Transverse colon (tissue), 4 donors: ENCODE measurements around the gene DDX17. TPM values are rescaled to one million over a fixed set of nuclear protein-coding genes. Genes with fewer than 3 reads are reported as not detected.

Experiments used
- DNase-seq: peaks from one replicate; pipeline ENCODE4 v3.0.0-alpha.2; 2019
- H3K27ac ChIP-seq, 4 donors: fragments of 200-600 bp; sonication (generic); 2 replicates each; pipeline ENCODE4 v1.5.1; 2016 to 2018; ENCODE audit warnings: inconsistent platforms in 4 of 4
- H3K27me3 ChIP-seq: fragments of 200-600 bp; sonication (generic); 2 replicates; pipeline ENCODE4 v1.5.1; 2017; ENCODE audit warnings: inconsistent platforms
- H3K36me3 ChIP-seq, 4 donors: fragments of 200-600 bp; sonication (generic); 2 replicates each; pipeline ENCODE4 v1.5.1; 2017 to 2019; ENCODE audit warnings: inconsistent platforms in 4 of 4
- H3K4me1 ChIP-seq, 4 donors: fragments of 200-600 bp; sonication (generic); 2 replicates each; pipeline ENCODE4 v1.5.1; 2017 to 2020; ENCODE audit warnings: inconsistent platforms in 4 of 4
- H3K4me3 ChIP-seq, 4 donors: fragments of 200-600 bp; sonication (generic); 1 replicate in 1 of 4; 2 replicates in 3 of 4; pipeline versions ENCODE4 v1.5.1 to v1.6.1; 2017 to 2019; ENCODE audit warnings: inconsistent platforms in 4 of 4
- H3K9me3 ChIP-seq, 2 donors: fragments of 200-600 bp; sonication (generic); 2 replicates each; pipeline ENCODE4 v1.5.1; 2017 to 2019; ENCODE audit warnings: inconsistent platforms in 2 of 2
- EP300 ChIP-seq: sonication (generic); formaldehyde crosslinking; IDR thresholded peaks from one replicate; pipeline ENCODE4 v1.6.1; 2017; ENCODE audit warnings: antibody characterized with exemption, low read depth
- POLR2A ChIP-seq: fragments of 450-650 bp; IDR thresholded peaks from one replicate; pipeline ENCODE4 v1.6.1; 2016; ENCODE audit warnings: antibody characterized with exemption, mild to moderate bottlenecking, moderate library complexity
- POLR2AphosphoS5 ChIP-seq, 3 donors: sonication (generic); formaldehyde crosslinking; IDR thresholded peaks; one replicate each; pipeline ENCODE4 v1.6.1; 2016; ENCODE audit warnings: antibody characterized with exemption in 3 of 3
- WGBS, 2 donors: methylation state at CpG; one replicate each; pipeline ENCODE4 v1.1.5; 2018; ENCODE audit warnings: low coverage in 1 of 2; 5-methylcytosine and 5-hydroxymethylcytosine counted together
- in situ Hi-C, 4 donors: fragments of 200-750 bp; cut with MboI; loops; one replicate each; pipeline versions ENCODE4 v1.15.0 to v1.15.1; 2017; ENCODE audit warnings: low sequenced_read_pairs in 3 of 4, low pct_ligation_motif_present in 1 of 4, low pct_unique_long_range_greater_than_20kb in 1 of 4
- intact Hi-C: fragments of 100-400 bp; cut with DNase I; formaldehyde crosslinking; loops from one replicate; pipeline ENCODE4 v1.15.1; 2023; ENCODE audit warnings: low total_unique reads
- total RNA-seq, 4 donors: library from RNA; depleted of rRNA; stranded (reverse); fragments of >200 nt; gene quantifications; one replicate each; pipeline ENCODE4 v1.1.0, GENCODE V29; 2016
- TF ChIP-seq, protein P1 (sequence below), 5 experiments: fragments of 200-600 bp in 3 of 5; fragments of 450-650 bp in 2 of 5; sonication (generic) in 3 of 5; IDR thresholded peaks; 1 replicate in 2 of 5; 2 replicates in 3 of 5; pipeline ENCODE4 v1.5.1; 2016 to 2017; ENCODE audit warnings: antibody characterized with exemption in 5 of 5, inconsistent platforms in 3 of 5, mild to moderate bottlenecking in 2 of 5, moderate library complexity in 1 of 5

The DDX17 gene
- total RNA-seq, 4 donors from 2014 or later: 506 to 1,034 (median 728) TPM

- no peak for DNase-seq
- H3K4me3 ChIP-seq: no peak overlapping the region
- in situ Hi-C loops (no loop called here), intact Hi-C loops (no loop called here)
- 96 to 100% methylated on average over 1 to 3 of the region's 3 CpGs for WGBS, 2 donors
- peaks cover 0 to 48% (median 22%) of the 10 kb centered on the region in 4 donors for H3K36me3 ChIP-seq
- TF ChIP-seq, protein P1, sequence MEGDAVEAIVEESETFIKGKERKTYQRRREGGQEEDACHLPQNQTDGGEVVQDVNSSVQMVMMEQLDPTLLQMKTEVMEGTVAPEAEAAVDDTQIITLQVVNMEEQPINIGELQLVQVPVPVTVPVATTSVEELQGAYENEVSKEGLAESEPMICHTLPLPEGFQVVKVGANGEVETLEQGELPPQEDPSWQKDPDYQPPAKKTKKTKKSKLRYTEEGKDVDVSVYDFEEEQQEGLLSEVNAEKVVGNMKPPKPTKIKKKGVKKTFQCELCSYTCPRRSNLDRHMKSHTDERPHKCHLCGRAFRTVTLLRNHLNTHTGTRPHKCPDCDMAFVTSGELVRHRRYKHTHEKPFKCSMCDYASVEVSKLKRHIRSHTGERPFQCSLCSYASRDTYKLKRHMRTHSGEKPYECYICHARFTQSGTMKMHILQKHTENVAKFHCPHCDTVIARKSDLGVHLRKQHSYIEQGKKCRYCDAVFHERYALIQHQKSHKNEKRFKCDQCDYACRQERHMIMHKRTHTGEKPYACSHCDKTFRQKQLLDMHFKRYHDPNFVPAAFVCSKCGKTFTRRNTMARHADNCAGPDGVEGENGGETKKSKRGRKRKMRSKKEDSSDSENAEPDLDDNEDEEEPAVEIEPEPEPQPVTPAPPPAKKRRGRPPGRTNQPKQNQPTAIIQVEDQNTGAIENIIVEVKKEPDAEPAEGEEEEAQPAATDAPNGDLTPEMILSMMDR (IDR thresholded peaks at IDR 0.05): no peak
- TF ChIP-seq POLR2AphosphoS5 (IDR thresholded peaks at IDR 0.05) (no peak), EP300 (no peak)
- no peak overlapping the region for H3K27ac ChIP-seq
- no peaks in the 10 kb centered on the region for H3K9me3 ChIP-seq
- H3K27me3 ChIP-seq: no peaks in the 10 kb centered on the region
- H3K4me1 ChIP-seq: no peaks in the 10 kb centered on the region
Observed at GRCh38 chr22:38481162-38481870, 24.8 kb downstream of the DDX17 start.

DNA sequence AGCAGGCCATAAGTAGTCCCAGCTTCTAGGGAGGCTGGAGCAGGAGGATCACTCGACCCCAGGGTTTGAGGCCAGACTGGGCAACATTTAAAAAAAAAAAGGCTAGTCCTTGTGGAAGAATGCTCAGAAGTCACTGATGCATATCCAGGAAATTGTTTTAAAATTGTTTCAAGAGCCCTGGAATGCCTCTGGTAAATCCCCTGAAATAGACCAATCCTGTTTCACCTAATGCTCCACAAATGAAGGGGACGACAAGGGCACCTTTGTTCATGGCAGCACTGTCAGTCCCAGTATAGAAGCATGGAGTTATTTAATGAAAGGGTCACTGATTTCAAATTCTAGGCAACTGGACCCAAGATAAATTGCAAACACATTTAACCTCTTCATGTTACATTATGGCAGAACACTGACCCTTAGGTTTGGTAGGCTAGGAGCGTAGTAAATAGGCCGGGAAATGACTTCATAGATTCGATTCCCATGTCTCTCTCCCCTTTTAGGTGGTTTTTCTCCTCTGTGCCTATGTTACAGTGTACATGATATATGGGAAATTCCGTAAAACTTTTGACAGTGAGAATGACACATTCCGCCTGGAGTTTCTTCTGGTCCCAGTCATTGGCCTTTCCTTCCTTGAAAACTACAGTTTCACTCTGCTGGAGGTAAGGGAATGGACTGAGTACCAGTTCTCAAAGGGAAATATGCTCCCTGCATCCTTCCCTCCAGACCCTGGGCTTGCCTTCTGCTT, 26.8 kb downstream of the DDX17 start:
- Histone ChIP-seq H3K9me3 (no peaks in the 10 kb centered on the region), H3K27me3 (no peaks in the 10 kb centered on the region), H3K4me3 (no peak overlapping the region), H3K4me1 (no peaks in the 10 kb centered on the region), H3K36me3 (peaks cover 0 to 27% (median 12%) of the 10 kb centered on the region in 4 donors), H3K27ac (no peak overlapping the region)
- TF ChIP-seq EP300 (no peak), POLR2A (no peak), POLR2AphosphoS5 (IDR thresholded peaks at IDR 0.05) (no peak)
- TF ChIP-seq, protein P1 (IDR thresholded peaks at IDR 0.05): no peak
- in situ Hi-C loops: no loop called here
- no peak for DNase-seq
- 55 to 76% methylated on average over 6 to 7 of the region's 7 CpGs for WGBS, 2 donors
- intact Hi-C loops: no loop called here

- Histone ChIP-seq H3K9me3 (no peaks in the 10 kb centered on the region), H3K4me1 (no peaks in the 10 kb centered on the region), H3K27ac (no peak overlapping the region), H3K36me3 (peaks cover 0 to 10% (median 4%) of the 10 kb centered on the region in 4 donors), H3K4me3 (no peak overlapping the region), H3K27me3 (no peaks in the 10 kb centered on the region)
- TF ChIP-seq EP300: no peak
- intact Hi-C loops (no loop called here), in situ Hi-C loops (no loop called here)
- DNase-seq: no peak
- 81% methylated on average over 1 of the region's 1 CpG; no CpG with 5 or more reads in 1 of the 2 donors for WGBS, 2 donors
Observed at GRCh38 chr22:38477585-38477984, 28.5 kb downstream of the DDX17 start.

DNA sequence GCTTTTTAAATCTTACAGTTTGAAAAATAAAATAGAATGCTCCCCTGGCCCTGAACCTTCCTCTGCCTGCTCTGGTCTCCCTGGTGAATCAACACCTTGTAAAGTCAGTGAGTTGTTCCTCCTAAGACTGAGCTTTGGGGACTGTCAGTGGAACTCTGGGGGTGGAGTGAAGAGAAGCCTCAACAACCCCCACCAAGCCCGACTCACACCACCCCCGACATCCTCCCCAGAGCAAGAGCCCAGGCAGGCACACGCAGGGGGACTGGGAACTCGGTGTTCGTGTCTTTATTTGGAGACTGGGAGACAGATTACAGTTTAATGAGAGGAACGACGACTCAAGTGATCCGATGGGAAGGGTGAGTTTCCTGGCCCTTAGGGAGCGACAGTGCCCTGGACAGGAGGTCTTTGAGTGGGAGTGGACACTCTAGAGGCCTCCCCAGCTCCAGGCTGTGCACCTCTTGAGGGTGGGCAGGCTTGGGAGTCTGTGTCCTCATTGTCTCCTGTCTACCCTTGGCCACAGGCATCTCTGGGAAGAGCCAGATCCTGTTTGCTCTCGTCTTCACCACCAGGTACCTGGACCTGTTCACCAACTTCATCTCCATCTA, 32.0 kb downstream of the DDX17 start:
- no peak overlapping the region for H3K4me3 ChIP-seq
- H3K27me3 ChIP-seq: no peaks in the 10 kb centered on the region
- no peaks in the 10 kb centered on the region for H3K4me1 ChIP-seq
- no peak for DNase-seq
- intact Hi-C loops: no loop called here
- H3K9me3 ChIP-seq: no peaks in the 10 kb centered on the region
- no peak overlapping the region for H3K27ac ChIP-seq
- WGBS, 2 donors: 77% methylated on average over 10 of the region's 10 CpGs; no CpG with 5 or more reads in 1 of the 2 donors
- in situ Hi-C loops: no loop called here
- no peaks in the 10 kb centered on the region for H3K36me3 ChIP-seq
- TF ChIP-seq EP300: no peak
- no peak for TF ChIP-seq POLR2AphosphoS5 (IDR thresholded peaks at IDR 0.05)
- TF ChIP-seq POLR2A: no peak
- TF ChIP-seq, protein P1 (IDR thresholded peaks at IDR 0.05): no peak
